ENCODE measurements around the gene CTH.
A peak's percentile ranks its signal among the peaks of the same experiment; 100 is the strongest.
"Not testable (repeated sequence)": the region's sequence is repeated elsewhere in the genome, so short reads cannot be mapped to it uniquely, and the experiment has no call there.

CTH gene

GRCh38 chr1:70411360-70411844 lies 334 bp downstream of the CTH start:
- DNase-seq = no peak

DNA sequence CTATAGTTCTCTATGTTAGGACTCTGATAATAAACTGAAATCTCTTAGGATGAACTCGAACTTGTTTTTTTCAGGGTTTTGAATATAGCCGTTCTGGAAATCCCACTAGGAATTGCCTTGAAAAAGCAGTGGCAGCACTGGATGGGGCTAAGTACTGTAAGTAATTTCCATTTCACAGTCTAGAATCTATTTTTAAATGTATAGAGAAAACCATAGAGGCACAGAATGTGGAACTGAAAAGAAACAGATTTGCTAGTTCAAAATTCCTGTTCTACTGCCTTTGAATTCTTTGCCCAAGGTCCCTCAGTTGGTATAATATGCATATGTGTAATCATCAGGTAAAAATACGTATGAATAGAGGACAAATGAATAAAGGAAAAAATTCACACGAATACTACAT lies 4.8 kb downstream of the CTH start:
- DNase-seq = no peak

- not testable (repeated sequence) for DNase-seq
These were observed 8.1 kb downstream of the CTH start for GRCh38 chr1:70418973-70419734.

GRCh38 chr1:70420320-70420719 lies 9.3 kb downstream of the CTH start:
- no peak for DNase-seq

DNA sequence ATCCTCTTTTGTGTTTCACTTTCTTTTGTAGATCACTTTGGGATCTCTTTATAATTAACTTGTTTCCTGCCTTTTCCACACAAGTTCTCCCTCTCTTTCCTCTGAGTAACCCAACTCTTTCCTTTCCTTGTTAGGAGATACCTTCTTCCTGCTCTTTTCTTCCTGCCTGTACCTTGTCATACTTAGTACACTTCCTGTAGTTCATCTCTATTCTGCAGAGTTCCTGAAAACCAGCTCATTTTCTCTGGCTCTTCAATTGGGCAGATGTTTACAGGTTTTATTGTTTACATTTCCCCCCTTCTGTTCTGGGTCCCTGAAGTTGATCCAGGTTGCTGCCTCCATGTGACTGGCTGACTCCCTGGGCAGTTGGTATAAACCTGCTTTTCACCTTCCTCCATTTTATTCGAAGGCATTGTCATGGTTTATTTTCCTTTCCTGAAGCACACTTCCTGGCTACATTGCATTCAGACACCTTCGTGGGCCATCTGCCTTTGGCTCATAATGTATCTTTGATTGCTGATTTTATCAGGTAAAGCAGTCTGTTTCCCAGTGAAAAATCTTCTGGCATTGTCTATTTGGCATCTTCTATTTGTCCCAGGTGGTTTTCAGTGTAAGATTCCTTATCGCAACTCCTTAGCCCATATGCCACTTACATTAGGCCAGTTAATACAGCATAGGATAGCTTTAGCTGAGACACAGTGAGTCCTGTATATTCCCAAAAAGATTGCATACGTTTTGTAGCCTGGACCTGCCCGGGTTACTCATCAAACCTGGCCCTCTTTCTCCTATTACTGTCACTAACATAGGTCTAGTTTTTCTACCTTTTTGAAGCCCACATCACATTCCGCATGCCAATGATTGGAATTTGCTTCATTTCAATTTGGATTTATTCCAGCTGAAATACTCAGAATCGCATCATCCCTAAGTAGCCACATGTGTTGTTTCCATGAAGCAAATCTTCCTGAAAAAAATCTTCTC lies 15.4 kb downstream of the CTH start:
- DNase-seq = peak; percentile 20

DNA sequence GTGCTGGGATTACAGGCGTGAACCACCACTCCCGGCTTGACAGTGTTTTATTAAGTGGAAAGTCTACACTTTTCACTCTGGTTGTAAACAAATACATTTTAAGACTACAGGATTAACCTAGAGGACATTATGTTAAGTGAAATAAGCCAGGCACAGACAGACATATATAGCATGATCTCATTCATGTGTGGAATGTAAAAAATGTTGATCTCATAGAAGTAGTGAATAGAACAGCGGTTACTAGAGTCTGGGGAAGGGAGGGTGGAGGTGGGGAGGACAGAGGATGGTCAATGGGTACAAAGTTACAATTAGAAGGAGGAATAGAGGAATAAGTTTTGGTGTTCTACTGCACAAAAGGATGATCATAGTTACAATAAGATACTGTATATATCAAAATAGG lies 16.9 kb downstream of the CTH start:
- peak; percentile 75 for DNase-seq

- peak; percentile 66 for DNase-seq
These were observed 18.2 kb downstream of the CTH start for GRCh38 chr1:70429219-70429618.

GRCh38 chr1:70429757-70430156 lies 18.7 kb downstream of the CTH start:
- DNase-seq = no peak

DNA sequence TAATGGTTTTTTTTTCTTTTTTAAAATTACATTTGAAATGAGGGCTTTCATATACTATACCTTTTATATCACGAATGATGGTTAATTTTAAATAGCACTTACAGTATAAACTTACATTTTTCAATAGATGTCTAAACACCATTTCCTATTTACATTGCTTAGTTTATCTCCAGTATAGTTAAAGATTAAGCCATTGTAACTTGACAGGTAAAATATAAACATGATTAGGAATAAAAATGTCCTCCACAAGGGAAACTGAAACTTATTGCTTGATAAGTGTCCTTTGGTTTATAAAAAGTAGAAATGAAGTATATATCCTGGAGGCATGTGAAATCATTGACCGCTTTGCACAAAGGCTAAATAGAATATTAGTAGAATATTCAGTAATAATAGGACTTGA lies 20.2 kb downstream of the CTH start:
- no peak for DNase-seq

DNA sequence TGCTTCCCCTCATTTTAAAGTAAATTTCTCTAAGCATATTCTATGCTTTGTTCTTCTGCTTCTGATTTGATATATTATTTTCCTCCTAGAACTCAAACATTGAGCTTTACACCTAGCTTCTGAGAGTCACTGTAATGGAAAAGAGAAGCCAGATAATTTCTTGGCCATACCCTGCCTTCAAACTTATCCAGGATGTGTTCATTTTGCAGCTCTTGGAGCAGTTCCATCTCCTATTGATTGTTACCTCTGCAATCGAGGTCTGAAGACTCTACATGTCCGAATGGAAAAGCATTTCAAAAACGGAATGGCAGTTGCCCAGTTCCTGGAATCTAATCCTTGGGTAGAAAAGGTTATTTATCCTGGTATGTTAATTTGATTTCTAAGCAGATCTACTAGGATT lies 20.8 kb downstream of the CTH start:
- no peak for DNase-seq

DNA sequence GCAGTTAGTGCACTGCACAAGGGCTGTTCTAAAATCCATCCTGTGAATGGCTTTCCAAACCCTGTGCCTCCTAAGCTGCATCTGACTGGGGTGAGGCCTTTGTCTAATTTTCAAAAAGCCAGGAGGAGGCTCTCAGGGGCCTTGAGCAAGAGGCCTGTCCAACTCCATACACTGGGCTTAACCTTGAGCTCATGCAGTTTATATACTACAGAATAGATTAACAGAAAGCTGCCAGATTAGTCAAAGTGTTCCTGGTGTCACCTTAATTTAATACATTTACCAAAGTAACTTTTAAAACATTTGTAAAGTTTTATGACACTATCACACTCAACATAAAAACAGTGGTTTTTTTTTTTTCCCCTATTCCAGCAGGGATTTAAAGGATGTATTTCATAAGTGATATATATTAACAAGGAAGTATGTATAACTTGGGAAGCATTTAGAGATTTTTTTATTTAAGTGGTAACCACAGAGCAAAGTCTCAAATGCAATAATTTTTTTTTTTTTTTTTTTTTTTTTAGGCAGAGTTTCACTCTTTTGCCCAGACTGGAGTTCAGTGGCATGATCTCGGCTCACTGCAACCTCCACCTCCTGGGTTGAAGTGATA lies 23.3 kb downstream of the CTH start:
- DNase-seq = no peak

- DNase-seq = no peak
These were observed 25.7 kb downstream of the CTH start for GRCh38 chr1:70436622-70437251.

DNA sequence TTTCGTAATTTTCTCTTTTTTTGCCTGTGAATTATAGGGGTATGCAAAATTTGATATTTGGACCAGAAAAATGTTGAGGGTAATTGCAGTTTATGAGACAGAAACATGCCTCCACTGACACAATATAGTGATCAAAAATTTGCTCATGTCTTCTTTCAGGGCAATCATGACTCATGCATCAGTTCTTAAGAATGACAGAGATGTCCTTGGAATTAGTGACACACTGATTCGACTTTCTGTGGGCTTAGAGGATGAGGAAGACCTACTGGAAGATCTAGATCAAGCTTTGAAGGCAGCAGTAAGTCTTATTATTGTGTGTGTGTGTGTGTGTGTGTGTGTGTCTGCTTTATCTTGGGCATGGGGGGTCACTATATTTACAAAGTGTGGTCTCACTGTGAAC lies 27.5 kb downstream of the CTH start:
- DNase-seq = peak; percentile 35

- DNase-seq = no peak
These were observed 29.7 kb downstream of the CTH start for GRCh38 chr1:70440642-70441391.

DNA sequence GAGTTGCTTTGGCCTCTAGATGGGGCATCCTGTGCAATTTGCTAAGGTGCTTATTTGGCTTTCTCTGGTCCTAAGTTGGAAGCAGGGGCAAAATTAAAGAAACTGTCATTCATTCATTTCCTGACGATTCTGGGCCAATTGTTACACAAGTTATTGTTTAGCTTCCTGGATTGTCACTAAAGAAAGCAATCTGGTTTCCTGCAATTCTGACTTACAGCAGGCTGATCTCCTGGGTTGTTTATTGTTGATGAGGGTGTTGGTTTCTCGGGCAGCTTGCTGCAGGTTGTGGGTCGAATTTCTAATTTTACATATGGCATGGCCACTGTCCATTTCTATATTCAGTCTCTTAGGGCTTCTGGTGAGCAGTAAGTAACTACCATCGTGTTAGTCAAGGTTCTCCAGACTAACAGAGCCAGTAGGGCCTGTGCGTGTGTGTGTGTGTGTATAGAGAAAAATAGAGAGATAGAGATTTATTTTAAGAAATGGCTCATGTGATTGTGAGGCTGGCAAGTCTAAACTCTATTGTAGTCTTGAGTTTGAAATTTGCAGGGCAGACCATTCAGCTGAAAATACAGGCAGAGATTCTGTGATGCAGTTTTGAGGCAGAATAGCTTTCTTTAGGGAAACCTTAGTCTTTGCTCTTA lies 30.4 kb downstream of the CTH start:
- DNase-seq = no peak

- DNase-seq = no peak
These were observed 31.4 kb downstream of the CTH start for GRCh38 chr1:70442490-70442889.

- DNase-seq = no peak
These were observed 32.7 kb downstream of the CTH start for GRCh38 chr1:70443739-70444138.

GRCh38 chr1:70449049-70449448 lies 38.0 kb downstream of the CTH start:
- DNase-seq = no peak

- not testable (repeated sequence) for DNase-seq
These were observed 41.3 kb downstream of the CTH start for GRCh38 chr1:70452164-70452939.

DNA sequence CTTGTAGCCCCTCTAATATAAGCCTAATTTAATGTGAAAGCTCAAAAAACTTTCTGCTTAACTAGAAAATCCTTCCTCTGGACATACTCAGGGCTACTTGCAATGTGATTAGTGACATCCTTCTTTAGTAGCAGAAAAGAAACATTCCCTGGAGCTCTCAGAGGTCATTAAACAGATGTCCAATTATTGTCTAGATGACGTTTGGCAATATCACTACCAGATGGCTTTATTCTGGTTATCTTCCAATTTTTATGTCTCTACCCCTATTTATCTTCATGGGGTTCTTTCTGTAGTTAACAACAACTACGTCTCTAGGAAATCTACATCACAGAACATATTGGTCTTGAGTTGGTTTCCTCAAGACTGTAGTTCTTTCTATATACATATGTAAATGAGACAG lies 44.2 kb downstream of the CTH start:
- no peak for DNase-seq

GRCh38 chr1:70458131-70458530 lies 47.1 kb downstream of the CTH start:
- DNase-seq = no peak

Data from EL (cell line).